Amygdala (tissue), 56 donors: ENCODE results near the gene TCP10L.
A peak's percentile ranks its signal among the peaks of the same experiment; 100 is the strongest.
"Not testable (repeated sequence)": the region's sequence is repeated elsewhere in the genome, so short reads cannot be mapped to it uniquely, and the experiment has no call there.

Experiments
- DNase-seq, 56 donors: peaks; one replicate each; lab custom pipeline; 2025; lab: John Stamatoyannopoulos, UW

The TCP10L gene

GRCh38 chr21:32587651-32588050 is 2.3 kb upstream of the TCP10L start:
- no peak for DNase-seq

DNA sequence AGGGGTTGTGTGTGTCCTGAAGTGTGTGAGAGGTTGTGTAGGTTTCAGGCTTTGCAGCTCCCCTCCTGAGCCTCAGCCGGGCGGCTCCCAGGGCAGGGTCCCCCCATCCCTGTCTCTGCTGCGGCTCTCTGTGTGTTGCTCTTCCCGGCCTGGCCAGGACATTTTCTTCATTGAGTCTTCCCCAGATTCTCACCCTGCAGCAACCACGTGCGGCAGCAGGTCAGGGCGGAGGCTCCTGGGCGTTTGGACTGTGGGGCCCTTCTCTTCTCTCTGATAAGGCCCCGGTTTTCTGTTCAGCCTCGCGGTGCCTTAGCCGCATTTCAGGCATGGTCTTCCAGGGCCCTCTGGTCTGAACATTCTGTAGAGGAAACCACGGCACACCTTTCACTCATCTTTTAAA is 1.8 kb upstream of the TCP10L start:
- no peak for DNase-seq

DNA sequence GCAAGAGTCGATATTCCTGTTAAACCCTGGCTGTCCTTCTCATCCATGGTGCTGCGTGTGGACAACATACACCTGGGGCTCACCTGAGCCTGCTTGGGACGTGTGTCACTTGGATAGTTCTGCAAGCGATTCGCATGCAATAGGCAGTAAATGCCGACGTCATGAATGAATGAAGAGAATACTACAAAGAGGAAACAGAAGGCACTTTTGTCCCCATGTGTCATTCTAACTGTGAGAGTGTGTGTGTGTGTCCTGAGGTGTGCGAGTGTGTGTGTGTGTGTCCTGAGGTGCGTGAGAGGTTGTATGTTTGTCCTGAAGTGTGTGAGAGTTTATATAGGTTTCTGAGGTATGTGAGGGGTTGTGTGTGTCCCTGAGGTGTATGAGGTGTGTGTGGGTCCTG is 647 bp upstream of the TCP10L start:
- no peak for DNase-seq

DNA sequence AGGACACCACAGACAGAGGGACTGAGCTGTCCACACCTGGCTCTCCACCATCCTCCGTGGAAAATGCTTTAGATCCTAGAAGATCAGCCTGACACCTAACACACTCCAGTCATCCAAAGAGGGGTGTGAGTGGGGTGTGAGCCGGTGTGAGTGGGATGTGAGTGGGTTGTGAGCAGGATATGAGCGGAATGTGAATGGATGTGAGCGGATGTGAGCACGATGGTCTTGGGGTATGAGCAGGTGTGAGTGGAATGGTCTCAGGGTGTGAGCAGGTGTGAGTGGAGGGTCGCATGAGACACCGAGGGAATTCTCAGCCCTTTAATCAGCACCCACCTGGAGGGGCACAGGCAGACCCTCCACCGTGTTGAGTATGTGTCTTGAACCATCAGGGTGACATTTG is 851 bp downstream of the TCP10L start:
- no peak for DNase-seq

DNA sequence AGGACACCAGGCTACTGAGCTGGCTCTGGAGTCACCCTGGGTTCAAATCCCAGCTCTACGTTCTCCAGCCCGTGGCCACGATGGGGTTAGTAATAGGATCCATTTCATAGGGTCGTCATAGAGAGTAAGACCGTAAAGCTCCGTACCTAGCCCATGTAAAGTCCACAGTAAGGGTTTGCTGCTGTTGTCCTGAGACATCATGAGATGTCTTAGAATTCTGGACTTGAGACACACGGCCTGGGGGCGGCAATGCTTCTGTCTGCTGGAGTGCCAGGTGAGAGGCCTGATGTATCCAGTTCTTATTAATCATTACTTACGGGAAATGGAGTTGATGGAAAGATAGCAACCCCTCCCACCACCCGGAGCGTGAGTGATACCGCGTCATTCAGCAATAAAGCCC is 3.6 kb downstream of the TCP10L start:
- DNase-seq = no peak

DNA sequence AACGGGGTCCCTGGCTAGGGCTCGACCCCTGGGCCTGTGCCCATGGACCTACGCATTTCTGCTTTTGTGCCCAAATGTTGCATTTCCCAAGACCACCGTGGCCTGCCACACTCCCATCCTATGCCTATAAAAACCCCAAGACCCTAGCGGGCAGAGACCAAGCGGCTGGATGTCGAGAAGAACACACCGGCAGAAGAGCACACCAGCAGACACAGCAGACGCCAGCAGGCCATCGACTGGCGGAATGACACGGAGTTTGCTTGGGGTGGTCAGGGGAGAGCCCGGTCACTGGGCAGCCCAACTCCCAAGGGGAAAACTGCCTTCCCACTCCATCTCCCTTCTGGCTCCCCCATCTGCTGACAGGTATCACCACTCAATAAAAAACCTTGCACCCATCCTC is 4.4 kb downstream of the TCP10L start:
- no peak for DNase-seq

DNA sequence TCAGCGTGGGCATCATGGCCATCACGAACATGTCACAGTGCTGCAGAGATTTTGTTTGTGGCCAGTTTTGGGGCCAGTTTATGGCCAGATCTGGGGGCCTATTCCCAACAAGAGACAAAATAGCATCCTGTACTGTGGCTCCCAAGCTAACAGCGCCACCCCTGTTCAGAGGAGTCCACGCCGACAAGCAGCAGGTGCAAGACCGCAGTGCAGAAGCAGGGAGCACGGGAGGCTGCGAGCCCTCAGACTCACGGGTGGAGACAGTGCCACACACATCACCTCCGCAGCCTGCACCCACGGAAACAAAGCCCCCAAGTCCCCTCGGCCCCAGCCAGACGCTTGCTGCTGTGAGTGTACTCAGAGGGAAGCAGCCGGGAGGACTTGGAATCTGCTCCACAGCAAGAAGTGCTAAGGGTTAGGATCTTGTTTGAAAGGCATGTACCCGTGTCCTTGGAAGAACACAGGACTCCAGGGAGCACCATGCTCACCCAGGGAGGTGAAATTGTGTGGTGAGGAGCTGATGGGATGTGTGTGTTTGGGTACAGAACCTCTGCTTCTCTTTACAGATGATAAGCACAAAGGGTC is 7.1 kb downstream of the TCP10L start:
- no peak for DNase-seq

DNA sequence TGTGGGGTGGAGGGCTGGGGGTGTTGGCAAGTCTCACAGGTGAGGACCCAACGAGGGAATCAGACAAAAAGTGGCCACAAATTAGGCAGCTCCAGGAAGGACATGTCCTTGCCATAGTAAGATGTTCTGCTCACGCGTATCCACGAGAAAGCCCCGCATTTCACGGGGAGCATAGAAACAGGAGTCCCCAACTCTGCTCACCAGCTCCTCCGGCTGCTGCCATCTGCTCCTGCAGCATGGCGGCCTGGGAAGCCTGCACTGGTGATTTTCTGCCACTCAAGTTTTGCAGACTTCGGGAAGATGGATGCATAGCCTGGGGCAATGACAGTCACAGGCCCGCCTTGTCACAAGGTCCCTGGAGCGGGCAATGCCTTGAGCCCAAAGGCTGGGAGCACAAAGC is 9.3 kb downstream of the TCP10L start:
- no peak for DNase-seq

- DNase-seq = no peak
Observed at GRCh38 chr21:32574946-32575925, 10.1 kb downstream of the TCP10L start.

DNA sequence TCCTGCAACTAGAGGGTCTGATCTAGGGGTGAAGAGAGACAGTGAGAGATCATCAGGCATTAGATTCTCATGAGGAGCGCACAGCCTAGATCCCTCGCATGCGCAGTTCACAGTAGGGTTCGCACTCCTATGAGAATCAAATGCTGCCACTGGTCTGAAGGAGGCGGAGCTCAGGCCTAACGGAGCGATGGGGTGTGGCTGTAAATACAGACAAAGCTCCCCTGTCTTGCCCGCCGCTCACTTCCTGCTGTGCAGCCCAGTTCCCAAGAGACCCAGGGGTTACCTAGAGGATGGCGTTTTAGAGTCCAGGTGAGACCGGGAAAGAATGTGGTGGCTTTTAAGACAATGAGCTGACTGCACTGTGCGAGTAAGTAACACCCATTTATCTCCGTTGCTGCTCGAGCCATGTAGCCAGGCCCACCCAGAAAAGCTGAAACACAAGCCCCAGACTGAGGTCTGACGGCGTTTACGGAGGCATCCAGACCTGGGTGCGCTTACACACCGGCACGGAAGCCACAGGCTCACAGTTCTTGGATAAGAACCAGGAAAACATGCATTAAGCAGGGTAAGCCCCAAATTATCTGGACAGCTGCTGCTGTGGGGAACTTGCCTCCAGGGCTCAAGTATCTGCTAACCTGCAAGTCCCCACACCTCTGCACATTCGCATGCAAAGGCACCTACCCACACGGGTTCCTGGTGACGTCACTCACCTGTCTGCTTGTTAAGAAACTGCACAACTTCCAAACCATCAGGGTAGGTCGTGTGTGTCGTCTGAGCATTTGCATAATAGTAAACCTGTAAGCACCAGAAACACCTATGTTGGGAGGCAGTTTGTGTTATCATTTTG is 12.5 kb downstream of the TCP10L start:
- no peak for DNase-seq

GRCh38 chr21:32570456-32570855 is 14.9 kb downstream of the TCP10L start:
- DNase-seq = no peak

DNA sequence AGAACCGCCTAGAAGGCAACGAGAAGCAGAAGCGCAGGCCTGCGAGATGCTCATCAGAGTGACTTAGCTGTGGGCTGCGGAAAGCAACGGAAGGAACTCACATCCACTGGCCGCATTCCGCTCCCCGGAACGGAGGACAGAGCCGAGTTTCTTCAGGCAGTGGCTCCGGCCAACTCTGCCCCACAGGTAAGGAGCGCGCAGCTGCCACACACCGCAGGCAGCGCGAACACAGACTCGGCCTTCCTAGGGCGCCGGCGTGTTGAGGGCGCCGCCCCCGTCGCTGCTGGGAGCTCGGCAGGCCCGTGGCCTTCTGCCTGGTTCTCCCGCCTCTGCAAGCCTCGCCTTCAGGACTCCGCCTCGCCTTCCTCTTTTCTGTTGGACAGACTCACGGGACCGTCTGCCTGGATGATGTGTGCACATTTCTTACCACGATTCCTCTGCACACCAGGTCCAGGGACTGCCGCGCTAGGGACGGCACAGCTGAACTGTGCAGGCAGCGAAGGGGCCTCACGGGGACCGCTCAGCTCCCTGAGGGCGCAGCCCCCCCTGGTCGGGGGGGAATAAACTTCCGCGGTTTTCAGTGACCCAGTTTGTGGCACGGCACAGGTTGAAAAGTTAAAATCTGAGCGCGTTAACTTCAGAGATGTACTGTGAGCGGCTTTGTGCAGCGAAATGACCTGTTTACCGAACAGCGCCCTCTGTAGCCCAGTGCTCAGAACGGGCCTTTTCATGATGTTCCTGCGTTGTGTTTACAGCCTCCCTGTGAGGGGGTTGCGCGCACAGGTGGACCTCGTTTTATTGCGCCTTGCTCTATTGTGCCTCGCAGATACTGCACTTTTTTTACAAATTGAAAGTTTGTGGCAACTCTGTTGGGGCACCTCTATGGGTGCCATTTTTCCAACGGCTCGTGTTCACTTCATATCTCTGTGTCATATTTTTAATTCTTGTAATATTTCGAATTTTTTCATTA is 15.8 kb downstream of the TCP10L start:
- peak in 44 of 56 donors; percentile 8 to 76 (median 37) for DNase-seq

DNA sequence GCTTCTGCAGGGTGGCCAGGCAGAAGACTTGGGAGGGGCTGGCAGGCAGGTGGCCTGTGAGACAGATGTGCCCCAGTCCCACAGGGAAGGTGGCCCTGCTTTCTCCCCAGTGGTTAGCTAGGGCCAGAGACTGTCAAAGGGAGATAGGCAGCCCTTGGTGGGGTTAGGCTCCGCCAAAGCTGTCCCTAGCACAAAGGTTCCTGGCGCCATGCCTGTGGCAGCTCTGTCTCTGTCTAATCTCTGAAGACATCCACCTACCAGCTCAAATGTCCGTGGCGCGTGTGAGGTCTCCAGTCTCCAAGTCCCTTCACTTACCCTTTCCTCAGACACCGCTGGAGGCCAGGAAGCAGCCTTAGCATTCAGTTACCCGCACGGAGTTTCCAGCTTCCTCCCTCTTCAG is 17.7 kb downstream of the TCP10L start:
- no peak for DNase-seq

DNA sequence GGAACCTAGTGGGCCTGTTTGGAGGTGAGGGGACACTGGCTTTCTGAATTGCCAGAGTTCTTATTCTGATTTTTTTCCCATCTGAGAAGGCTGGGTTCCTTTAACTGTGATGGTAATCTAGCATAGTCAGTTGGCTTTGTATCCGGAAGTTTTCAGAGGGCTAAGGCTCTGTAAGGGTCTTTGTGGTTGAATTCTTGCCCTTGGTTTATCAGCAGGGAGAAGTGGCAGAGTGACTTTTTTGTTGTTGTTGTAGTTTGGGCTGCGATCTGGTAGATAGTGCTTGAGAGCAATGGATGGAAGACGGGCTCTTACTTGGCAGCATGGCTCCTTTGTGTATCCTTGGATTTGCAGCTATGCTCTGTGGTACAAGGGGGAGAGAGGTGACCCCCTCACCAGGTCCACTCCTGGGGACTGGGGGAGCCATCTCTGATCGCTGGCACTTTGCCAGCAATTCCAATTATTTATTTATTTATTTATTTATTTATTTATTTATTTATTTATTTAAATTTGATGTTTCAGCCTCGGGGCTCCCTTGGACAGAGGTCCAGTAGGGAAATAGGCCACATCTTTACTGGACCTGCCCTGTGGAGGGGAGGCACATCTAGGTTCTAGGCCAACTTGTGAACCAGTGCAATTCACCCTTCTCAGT is 18.5 kb downstream of the TCP10L start:
- DNase-seq = no peak

- DNase-seq = no peak
Observed at GRCh38 chr21:32565856-32566465, 19.4 kb downstream of the TCP10L start.

- no peak for DNase-seq
Observed at GRCh38 chr21:32562915-32563314, 22.4 kb downstream of the TCP10L start.

DNA sequence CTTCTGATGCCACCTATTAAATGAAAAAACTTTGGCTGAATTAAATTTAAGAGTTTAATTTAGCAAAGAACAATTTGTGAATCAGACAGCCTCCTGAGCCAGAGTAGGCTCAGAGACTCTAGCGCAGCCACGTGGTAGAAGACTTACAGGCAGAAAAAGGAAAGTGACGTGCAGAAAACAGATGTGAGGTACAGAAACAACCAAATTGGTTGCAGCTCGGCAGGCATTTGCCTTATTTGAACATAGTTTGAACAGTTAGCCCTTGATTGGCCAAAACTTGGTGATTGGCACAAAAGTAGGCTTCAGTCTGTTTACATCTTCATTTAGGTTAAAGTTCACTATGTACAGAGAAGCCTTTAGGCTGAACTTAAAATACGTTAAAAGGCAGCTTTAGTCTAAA is 22.9 kb downstream of the TCP10L start:
- peak in 2 of 56 donors; percentile 4 to 10 for DNase-seq

- DNase-seq = not testable (repeated sequence)
Observed at GRCh38 chr21:32561476-32561875, 23.8 kb downstream of the TCP10L start.

DNA sequence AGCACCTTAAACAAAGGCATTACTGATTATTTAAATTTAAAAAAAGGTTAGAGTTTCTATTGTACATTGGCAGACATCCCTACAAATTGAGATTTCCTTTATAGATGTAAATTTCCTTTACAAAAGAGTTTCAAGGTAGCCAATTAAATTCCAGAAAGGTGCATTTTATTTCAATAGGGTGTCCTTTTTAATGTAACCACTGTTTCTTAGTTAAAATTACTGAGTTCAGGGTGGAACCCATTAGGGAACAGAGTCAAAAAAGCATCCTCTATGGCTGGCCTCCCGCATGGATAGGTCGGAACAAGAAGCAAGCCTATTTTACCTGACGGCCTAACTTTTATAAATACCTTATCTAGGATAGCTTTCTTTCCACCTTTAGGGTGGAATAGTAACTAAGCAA is 24.4 kb downstream of the TCP10L start:
- DNase-seq = no peak
